ENCODE results near the gene ALDOC.

ALDOC gene

DNA sequence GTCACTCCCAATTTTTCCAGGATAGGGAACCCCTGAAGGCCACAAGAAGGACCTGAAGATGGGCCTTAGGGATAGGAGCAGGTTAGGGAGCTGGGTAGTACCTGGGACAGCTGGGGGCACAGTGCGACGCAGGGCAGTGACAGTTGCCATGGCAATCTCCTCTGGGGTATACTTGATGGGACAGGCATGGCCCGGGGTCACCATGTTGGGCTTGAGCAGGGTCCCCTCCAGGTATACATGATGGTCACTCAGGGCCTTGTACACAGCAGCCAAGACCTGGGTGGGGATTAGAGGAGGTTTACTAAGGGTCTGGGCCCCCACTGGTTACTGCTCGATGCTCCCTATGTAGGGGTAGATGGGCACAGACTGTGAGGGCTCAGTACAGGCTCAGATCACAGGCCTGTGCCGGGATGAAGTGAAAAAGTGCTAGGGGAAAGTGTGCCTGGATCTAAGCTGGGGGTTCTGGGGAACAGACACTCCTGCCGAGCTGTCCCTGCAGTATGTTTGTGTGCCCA lies 2.7 kb downstream of the ALDOC start:
- H4K91ac ChIP-seq (ENCODE audit: low read length) = no peak overlapping the region
- H4K8ac ChIP-seq (ENCODE audit: low read length) = no peak overlapping the region
- H3K14ac ChIP-seq (ENCODE audit: low read length in 2 of 2) = no peak overlapping the region
- H2BK120ac ChIP-seq (ENCODE audit: low read depth, low read length) = no peak overlapping the region
- H2AFZ ChIP-seq (ENCODE audit: low read depth, low read length) = no peak overlapping the region
- peaks cover 14% of the 10 kb centered on the region for H3K4me1 ChIP-seq (ENCODE audit: control insufficient read depth, insufficient read depth, low read depth, low read length)
- H2BK5ac ChIP-seq (ENCODE audit: low read depth, low read length, poor library complexity, severe bottlenecking) = no peak overlapping the region
- no peaks in the 10 kb centered on the region for H3K27me3 ChIP-seq (ENCODE audit: control insufficient read depth in 1 of 2, insufficient read depth in 1 of 2, low read length in 2 of 2)
- 98% methylated on average over 6 of the region's 6 CpGs for WGBS
- no peaks in the 10 kb centered on the region for H3K9me3 ChIP-seq (ENCODE audit: control insufficient read depth, low read length)
- no peak overlapping the region for H3K9ac ChIP-seq (ENCODE audit: low read length)
- H3K27ac ChIP-seq (ENCODE audit: low read length, poor library complexity, severe bottlenecking) = no peak overlapping the region
- H3K4ac ChIP-seq (ENCODE audit: low read depth in 1 of 2, low read length in 2 of 2) = no peak overlapping the region
- peaks cover 10% of the 10 kb centered on the region for H3K79me1 ChIP-seq (replicated peaks; ENCODE audit: low read length, poor library complexity, severe bottlenecking)
- no peak overlapping the region for H3K4me3 ChIP-seq (ENCODE audit: insufficient read depth in 1 of 2, low read depth in 1 of 2, low read length in 2 of 2)
- DNase-seq = no peak
- H3K18ac ChIP-seq (ENCODE audit: low read depth in 1 of 2, low read length in 2 of 2) = no peak overlapping the region
- H2BK15ac ChIP-seq (ENCODE audit: low read depth, poor library complexity, severe bottlenecking) = no peak overlapping the region
- H3K4me2 ChIP-seq (ENCODE audit: low read length, poor library complexity, severe bottlenecking) = no peak overlapping the region
- no peak overlapping the region for H2BK12ac ChIP-seq (ENCODE audit: low read length in 2 of 2)
- H2AK5ac ChIP-seq (ENCODE audit: low read length, severe bottlenecking) = no peak overlapping the region
- peaks cover 15 to 21% of the 10 kb centered on the region in 2 experiments for H3K36me3 ChIP-seq (ENCODE audit: control insufficient read depth in 1 of 2, insufficient read depth in 2 of 2, low read depth in 1 of 2, low read length in 2 of 2)
- H3K23ac ChIP-seq (ENCODE audit: low read length in 2 of 2) = no peak overlapping the region

DNA sequence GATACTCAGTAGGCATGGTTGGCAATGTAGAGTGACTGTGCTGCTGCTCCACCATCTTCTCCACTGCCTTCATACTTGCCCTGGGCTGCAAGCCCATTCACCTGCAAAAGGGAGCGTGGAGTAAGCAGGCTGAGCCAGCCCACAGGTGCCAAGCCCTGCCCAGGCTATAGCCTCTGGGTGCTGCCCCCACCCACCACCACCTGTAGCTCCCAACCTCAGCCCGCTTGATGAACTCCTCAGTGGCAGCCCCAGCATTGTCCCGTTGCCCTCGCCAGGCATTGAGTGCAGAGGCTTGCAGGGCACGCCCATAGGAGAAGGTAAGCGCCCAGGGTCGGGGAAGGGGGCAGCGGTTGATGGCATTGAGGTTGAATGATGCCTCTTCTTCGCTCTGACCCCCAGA lies 3.2 kb downstream of the ALDOC start:
- H3K14ac ChIP-seq (ENCODE audit: low read length in 2 of 2) = no peak overlapping the region
- no peak overlapping the region for H2AFZ ChIP-seq (ENCODE audit: low read depth, low read length)
- peaks cover 10% of the 10 kb centered on the region for H3K79me1 ChIP-seq (replicated peaks; ENCODE audit: low read length, poor library complexity, severe bottlenecking)
- no peaks in the 10 kb centered on the region for H3K9me3 ChIP-seq (ENCODE audit: control insufficient read depth, low read length)
- H3K36me3 ChIP-seq (ENCODE audit: control insufficient read depth in 1 of 2, insufficient read depth in 2 of 2, low read depth in 1 of 2, low read length in 2 of 2) = peaks cover 10 to 16% of the 10 kb centered on the region in 2 experiments
- H3K4ac ChIP-seq (ENCODE audit: low read depth in 1 of 2, low read length in 2 of 2) = no peak overlapping the region
- H3K4me2 ChIP-seq (ENCODE audit: low read length, poor library complexity, severe bottlenecking) = no peak overlapping the region
- H2BK5ac ChIP-seq (ENCODE audit: low read depth, low read length, poor library complexity, severe bottlenecking) = no peak overlapping the region
- H3K27me3 ChIP-seq (ENCODE audit: control insufficient read depth in 1 of 2, insufficient read depth in 1 of 2, low read length in 2 of 2) = no peaks in the 10 kb centered on the region
- H4K91ac ChIP-seq (ENCODE audit: low read length) = no peak overlapping the region
- H2BK15ac ChIP-seq (ENCODE audit: low read depth, poor library complexity, severe bottlenecking) = no peak overlapping the region
- no peak overlapping the region for H4K8ac ChIP-seq (ENCODE audit: low read length)
- no peak overlapping the region for H3K9ac ChIP-seq (ENCODE audit: low read length)
- H3K4me1 ChIP-seq (ENCODE audit: control insufficient read depth, insufficient read depth, low read depth, low read length) = peaks cover 14% of the 10 kb centered on the region
- H2AK5ac ChIP-seq (ENCODE audit: low read length, severe bottlenecking) = no peak overlapping the region
- WGBS = 94% methylated on average over 9 of the region's 9 CpGs
- H2BK120ac ChIP-seq (ENCODE audit: low read depth, low read length) = no peak overlapping the region
- H3K18ac ChIP-seq (ENCODE audit: low read depth in 1 of 2, low read length in 2 of 2) = no peak overlapping the region
- no peak overlapping the region for H3K27ac ChIP-seq (ENCODE audit: low read length, poor library complexity, severe bottlenecking)
- H3K23ac ChIP-seq (ENCODE audit: low read length in 2 of 2) = no peak overlapping the region
- no peak overlapping the region for H3K4me3 ChIP-seq (ENCODE audit: insufficient read depth in 1 of 2, low read depth in 1 of 2, low read length in 2 of 2)
- no peak for DNase-seq
- no peak overlapping the region for H2BK12ac ChIP-seq (ENCODE audit: low read length in 2 of 2)

DNA sequence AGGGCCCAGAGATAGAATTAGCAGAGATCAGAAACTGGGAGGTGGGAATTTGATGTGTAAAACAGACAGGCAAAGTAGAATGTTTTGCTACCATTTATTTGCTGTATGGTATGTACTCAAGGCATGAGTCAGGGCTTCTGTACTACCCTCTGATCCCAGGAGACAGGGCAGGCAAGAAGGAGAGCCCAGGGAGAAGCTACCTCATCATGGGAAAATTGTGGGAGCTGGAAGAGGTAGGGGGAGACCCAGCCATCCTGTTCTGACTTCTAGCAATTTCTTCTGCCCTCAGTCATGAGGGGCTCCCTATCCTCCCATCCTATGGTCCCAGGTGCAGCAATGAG lies 3.7 kb downstream of the ALDOC start:
- Histone ChIP-seq H3K4me3 (ENCODE audit: insufficient read depth in 1 of 2, low read depth in 1 of 2, low read length in 2 of 2) (no peak overlapping the region), H3K14ac (ENCODE audit: low read length in 2 of 2) (no peak overlapping the region), H3K4me2 (ENCODE audit: low read length, poor library complexity, severe bottlenecking) (no peak overlapping the region), H3K9me3 (ENCODE audit: control insufficient read depth, low read length) (no peaks in the 10 kb centered on the region), H3K23ac (ENCODE audit: low read length in 2 of 2) (no peak overlapping the region), H2BK12ac (ENCODE audit: low read length in 2 of 2) (no peak overlapping the region), H3K18ac (ENCODE audit: low read depth in 1 of 2, low read length in 2 of 2) (no peak overlapping the region), H3K36me3 (ENCODE audit: control insufficient read depth in 1 of 2, insufficient read depth in 2 of 2, low read depth in 1 of 2, low read length in 2 of 2) (peaks cover 6 to 10% of the 10 kb centered on the region in 2 experiments), H3K27ac (ENCODE audit: low read length, poor library complexity, severe bottlenecking) (no peak overlapping the region), H3K4me1 (ENCODE audit: control insufficient read depth, insufficient read depth, low read depth, low read length) (peaks cover 14% of the 10 kb centered on the region), H3K27me3 (ENCODE audit: control insufficient read depth in 1 of 2, insufficient read depth in 1 of 2, low read length in 2 of 2) (no peaks in the 10 kb centered on the region), H3K79me1 (replicated peaks; ENCODE audit: low read length, poor library complexity, severe bottlenecking) (peaks cover 10% of the 10 kb centered on the region), H2AK5ac (ENCODE audit: low read length, severe bottlenecking) (no peak overlapping the region), H4K91ac (ENCODE audit: low read length) (no peak overlapping the region), H4K8ac (ENCODE audit: low read length) (no peak overlapping the region), H3K9ac (ENCODE audit: low read length) (no peak overlapping the region), H3K4ac (ENCODE audit: low read depth in 1 of 2, low read length in 2 of 2) (no peak overlapping the region), H2BK5ac (ENCODE audit: low read depth, low read length, poor library complexity, severe bottlenecking) (no peak overlapping the region), H2AFZ (ENCODE audit: low read depth, low read length) (no peak overlapping the region), H2BK15ac (ENCODE audit: low read depth, poor library complexity, severe bottlenecking) (no peak overlapping the region), H2BK120ac (ENCODE audit: low read depth, low read length) (no peak overlapping the region)
- DNase-seq = no peak

DNA sequence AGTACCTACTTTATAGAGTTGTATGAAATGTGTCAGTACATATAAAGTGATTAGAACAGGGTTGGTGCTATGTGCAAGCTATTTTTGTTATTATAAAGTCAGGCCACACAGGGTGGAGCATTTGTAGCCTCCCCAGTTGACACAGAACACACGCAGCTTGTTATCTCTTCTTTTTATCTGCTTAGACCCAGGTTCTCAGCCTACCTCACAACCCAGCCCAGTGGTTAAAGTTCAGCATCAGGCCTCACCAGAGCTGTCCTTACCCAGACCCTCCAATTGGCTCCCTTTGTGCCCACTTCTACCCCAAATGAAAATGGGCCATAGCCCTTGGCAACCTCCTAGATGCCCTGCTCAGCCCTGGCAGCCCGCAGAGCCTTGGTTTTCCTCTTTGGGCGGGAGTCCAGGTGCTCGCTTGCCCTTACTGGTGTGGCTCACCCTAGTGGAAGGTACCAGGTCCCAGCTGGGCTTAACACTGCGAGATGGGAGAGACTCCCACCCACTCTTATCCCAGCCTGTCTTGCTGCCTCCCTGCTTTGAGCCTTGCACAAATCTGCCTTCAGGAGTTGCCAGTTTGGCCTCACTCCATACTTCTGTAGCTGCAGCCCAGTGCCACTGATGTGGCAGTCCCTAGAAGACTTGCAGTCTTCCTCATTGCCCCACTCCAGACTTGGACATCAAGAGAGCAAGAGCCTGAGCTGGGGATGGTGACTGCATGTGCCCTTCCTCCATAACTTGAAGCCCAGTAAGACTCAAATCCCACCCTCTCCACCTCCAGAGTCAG lies 4.2 kb downstream of the ALDOC start:
- H3K4me1 ChIP-seq (ENCODE audit: control insufficient read depth, insufficient read depth, low read depth, low read length) = peaks cover 14% of the 10 kb centered on the region

More for the DNA sequence above, 4.2 kb downstream of the ALDOC start:
- Histone ChIP-seq H3K23ac (ENCODE audit: low read length in 2 of 2) (no peak overlapping the region), H3K36me3 (ENCODE audit: control insufficient read depth in 1 of 2, insufficient read depth in 2 of 2, low read depth in 1 of 2, low read length in 2 of 2) (peaks cover 5 to 6% of the 10 kb centered on the region in 2 experiments), H3K79me1 (replicated peaks; ENCODE audit: low read length, poor library complexity, severe bottlenecking) (peaks cover 10% of the 10 kb centered on the region), H3K18ac (ENCODE audit: low read depth in 1 of 2, low read length in 2 of 2) (no peak overlapping the region), H2AFZ (ENCODE audit: low read depth, low read length) (no peak overlapping the region), H2BK12ac (ENCODE audit: low read length in 2 of 2) (peak overlapping the region in 1 of 2 experiments; percentile 25), H3K4ac (ENCODE audit: low read depth in 1 of 2, low read length in 2 of 2) (peak overlapping the region in 1 of 2 experiments; percentile 35), H3K4me2 (ENCODE audit: low read length, poor library complexity, severe bottlenecking) (no peak overlapping the region), H3K27ac (ENCODE audit: low read length, poor library complexity, severe bottlenecking) (no peak overlapping the region), H3K14ac (ENCODE audit: low read length in 2 of 2) (no peak overlapping the region), H3K27me3 (ENCODE audit: control insufficient read depth in 1 of 2, insufficient read depth in 1 of 2, low read length in 2 of 2) (no peaks in the 10 kb centered on the region), H3K4me3 (ENCODE audit: insufficient read depth in 1 of 2, low read depth in 1 of 2, low read length in 2 of 2) (peak overlapping the region in 1 of 2 experiments; percentile 99), H4K8ac (ENCODE audit: low read length) (peak overlapping the region; percentile 12), H2AK5ac (ENCODE audit: low read length, severe bottlenecking) (no peak overlapping the region), H3K9ac (ENCODE audit: low read length) (peak overlapping the region; percentile 92), H2BK5ac (ENCODE audit: low read depth, low read length, poor library complexity, severe bottlenecking) (no peak overlapping the region), H3K9me3 (ENCODE audit: control insufficient read depth, low read length) (no peaks in the 10 kb centered on the region), H4K91ac (ENCODE audit: low read length) (no peak overlapping the region), H2BK120ac (ENCODE audit: low read depth, low read length) (no peak overlapping the region), H2BK15ac (ENCODE audit: low read depth, poor library complexity, severe bottlenecking) (no peak overlapping the region)
- no peak for DNase-seq
- 86% methylated on average over 5 of the region's 5 CpGs for WGBS
